IPS DF 19.7 (cell line): Measurements from ENCODE around the gene SFT2D3.

Experiments
- DNase-seq: peaks from one replicate; pipeline ENCODE4 v3.0.0-alpha.2; 2013; ENCODE audit warnings: low read depth, low spot score

SFT2D3 gene

DNA sequence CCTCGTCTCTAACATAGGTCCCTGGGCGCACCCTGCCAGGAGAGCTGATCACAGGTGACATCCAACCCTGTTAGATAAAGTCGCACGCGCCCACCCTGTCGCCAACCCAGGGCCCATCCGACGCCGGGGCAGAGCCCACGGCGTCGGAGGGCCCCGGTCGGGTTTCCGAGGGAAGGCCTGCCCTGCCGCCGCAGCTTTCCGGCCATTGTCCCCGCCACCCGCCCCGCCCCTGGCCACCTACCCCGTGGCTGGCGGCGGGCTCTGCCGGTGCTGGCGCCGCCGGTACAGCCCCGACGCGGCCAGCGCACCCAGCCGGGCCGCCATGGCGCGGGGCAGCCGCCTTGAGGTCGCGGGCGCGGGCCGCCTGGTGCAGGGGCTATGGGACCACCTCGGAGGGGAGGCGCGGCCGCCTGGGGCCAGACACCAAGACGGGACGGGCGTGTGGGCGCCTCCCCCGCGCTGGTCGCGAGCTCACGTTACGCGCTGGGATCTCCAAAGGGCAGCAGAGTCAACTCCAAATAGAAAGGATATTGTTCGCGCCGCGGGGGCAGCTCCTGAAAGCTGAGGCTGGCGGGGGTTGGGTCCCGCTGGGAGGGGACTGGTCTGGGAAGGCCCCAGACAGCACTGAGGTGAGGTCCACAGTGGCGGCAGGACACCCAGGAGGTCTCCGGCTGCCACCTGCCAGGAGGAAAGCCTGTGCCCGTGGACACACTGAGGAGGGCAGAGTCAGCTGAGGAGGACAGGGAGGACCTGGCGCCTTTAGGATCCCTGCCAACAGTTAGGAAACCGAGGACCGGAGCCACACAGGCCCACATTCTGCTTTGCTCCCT is 37.0 kb upstream of the SFT2D3 start:
- DNase-seq, result no peak

DNA sequence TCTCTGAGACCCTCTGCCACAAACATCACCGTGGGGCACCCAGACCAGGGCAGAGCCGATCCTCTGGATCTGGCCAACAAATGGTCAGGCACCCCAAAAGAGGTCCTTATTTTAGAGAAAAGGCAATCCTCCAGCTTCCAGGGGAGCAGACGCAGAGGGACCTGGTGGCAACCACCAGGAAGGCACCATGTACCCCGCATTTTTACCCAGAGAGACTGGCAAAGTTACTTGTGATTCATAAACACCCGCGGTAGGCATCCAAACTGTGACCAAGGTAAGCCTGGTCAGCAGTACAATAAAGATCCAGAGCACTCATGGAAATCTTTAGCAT is 36.4 kb upstream of the SFT2D3 start:
- DNase-seq, result no peak

- no peak for DNase-seq
Observed at GRCh38 chr2:127665267-127665893, 35.9 kb upstream of the SFT2D3 start.

DNA sequence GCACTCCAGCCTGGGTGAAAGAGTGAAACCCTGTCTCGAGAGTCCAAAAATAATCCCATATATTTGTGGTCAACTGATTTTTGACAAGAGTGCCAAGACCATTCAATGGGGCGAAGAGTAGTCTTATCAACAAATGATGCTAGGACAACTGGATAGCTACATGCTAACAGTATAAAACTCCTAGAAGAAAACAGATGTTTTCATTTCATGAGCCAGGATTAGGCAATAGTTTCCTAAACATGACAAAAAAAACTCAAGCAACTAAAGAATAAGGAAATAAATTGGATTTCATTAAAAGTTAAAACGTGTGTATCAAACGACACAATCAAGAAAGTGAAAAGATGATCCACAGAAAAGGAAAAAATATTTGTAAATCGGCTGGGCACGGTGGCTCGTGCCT is 32.2 kb upstream of the SFT2D3 start:
- no peak for DNase-seq

DNA sequence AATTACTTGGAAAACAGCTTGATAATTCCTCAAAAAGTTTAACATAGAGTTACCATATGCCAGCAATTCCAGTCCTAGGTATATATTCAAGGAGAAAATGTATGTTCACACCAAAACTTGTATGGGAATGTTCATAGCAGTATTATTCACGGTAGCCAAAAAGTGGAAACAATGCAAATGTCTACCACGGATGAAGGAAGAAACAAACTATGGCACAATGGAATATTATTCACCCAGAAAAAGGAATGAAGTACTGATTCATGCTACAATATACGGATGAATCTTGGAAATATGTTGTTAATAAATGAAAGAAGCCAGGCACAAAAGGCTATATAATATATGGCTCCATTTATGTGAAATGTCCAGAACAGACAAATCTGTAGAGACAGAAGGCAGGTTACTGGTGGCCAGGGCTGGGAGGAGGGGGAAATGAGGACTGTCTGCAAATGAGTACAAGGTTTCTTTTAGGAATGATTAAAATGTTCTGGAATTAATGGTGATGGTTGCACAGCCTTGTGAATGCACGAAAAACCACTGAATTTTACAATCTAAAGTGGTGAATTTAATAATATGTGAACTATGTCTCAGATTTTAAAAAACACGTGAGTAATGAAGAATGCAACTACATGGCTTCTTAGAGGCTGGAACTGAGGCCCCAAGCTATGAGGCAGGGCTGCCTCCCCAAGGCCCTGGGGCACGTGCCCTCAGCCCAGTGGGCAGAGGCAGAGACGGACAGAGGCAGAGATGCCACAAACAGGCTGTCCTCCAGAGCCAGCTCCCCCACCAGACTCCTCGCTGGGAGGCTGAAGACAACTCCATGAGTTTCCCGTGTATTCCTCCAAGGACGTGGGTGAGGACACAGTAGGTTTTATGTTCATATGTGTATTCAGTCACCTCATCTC is 31.0 kb upstream of the SFT2D3 start:
- no peak for DNase-seq

GRCh38 chr2:127670957-127671290 is 30.4 kb upstream of the SFT2D3 start:
- DNase-seq, result no peak

DNA sequence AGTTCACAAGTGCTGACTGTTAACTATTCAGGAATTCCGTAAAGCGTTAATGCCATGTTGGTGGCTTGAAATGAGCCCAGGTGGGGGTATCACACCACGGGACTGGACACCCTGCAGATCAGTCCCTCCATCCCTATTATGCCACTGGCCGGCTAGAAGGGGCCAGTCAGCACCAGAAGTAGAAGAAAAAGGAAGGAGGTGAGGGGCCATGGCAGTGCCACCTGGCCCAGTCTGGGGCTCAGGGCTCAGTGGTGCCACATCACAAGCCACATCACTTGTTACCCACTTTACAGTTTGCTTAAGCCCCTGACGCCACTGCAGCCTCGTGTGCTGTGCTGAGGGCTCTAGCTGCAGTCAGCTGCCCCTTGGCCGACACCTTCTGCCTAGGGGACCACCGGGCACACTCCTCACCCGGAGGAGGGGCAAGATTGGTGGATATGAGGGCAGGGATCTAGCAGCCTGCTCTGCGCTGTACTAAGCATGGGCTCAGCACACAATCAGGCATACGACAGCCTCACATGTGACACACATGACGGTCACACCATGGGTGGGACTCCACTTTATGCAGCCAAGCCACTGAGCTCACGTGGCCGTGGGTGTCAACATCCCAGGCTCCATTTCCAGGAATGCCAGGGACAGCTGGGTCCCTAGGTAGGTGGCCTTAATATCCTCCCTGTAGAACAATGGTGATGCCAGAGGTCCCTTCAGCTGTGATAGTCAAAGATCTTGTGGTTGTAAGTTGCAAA is 29.6 kb upstream of the SFT2D3 start:
- no peak for DNase-seq

DNA sequence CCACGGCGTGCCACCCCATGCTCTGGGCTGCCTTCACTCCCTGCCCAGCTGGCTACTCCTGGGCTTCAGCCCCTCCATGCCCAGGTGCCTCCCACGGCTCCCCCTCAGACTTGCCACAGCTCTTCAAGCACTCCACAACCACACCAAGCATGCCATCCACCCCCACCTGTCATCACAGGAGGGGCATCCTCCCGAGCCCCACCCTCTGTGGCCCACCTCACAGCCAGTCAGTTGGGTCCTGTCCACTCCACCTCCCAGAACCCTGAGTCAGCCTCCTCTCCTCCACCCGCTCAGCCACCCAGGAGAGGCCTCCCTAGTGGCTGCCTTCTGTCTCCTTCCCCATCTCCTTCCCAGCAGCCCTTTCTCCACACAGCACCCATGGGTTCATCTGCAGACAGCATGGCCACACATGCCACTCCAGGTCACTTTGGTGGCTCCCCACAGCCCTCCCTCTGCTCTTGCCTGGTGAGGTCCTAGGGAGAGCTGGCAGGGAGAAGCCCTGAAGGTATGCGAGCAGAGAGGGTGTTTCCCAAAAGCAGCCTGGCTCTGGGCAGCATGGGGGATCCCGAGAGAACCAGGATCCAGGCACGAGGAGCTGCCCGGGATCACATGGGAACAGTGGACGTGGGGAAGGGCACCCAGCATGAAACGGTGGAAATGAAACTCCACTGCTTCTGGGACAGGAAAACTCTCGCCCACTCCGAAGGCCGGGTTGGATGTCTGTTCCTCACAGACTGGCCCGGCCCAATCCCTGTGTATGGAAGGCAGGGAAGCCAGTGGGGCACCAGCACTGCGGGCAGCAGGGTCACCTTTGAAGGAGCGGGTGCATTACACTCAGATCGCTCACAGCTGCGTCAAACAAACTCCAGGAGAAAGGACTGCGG is 28.7 kb upstream of the SFT2D3 start:
- no peak for DNase-seq

DNA sequence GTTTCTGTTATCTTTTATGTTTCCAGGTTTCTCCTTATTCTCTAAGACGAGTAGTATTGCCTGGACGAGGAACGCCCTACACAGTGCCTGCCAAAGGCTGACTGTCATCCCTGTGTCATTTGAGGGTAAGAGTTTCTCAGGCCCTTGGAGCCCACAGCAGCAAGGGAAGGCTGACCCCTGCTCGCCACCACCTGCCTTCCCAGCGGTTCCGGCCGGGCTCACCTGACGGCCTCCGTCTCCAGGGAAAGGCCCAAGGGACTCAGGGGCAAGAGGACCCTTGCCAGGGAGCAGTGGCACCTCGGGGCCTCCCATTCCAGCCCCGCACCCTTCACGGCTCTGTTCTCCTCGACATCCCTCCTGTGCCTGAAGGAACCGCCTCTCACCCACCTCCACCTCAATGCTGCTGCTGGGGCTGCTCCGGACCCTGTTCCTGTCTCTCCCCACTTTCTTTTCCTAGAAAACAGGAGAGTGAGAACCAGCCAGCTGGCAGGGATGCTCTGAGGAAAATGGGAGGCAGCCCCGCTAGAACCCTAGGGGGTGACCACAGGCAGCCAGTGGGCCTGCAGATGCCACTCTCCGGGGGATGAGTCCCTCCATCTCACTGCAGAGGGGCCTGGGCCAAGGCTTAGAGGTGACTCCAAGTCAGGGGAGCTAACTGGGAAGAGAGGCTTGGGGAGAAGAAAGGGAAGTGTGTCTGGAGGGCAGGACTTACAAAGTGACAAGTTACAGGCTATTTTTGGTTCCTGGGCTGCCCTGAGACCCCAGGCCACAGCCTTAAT is 27.8 kb upstream of the SFT2D3 start:
- no peak for DNase-seq

DNA sequence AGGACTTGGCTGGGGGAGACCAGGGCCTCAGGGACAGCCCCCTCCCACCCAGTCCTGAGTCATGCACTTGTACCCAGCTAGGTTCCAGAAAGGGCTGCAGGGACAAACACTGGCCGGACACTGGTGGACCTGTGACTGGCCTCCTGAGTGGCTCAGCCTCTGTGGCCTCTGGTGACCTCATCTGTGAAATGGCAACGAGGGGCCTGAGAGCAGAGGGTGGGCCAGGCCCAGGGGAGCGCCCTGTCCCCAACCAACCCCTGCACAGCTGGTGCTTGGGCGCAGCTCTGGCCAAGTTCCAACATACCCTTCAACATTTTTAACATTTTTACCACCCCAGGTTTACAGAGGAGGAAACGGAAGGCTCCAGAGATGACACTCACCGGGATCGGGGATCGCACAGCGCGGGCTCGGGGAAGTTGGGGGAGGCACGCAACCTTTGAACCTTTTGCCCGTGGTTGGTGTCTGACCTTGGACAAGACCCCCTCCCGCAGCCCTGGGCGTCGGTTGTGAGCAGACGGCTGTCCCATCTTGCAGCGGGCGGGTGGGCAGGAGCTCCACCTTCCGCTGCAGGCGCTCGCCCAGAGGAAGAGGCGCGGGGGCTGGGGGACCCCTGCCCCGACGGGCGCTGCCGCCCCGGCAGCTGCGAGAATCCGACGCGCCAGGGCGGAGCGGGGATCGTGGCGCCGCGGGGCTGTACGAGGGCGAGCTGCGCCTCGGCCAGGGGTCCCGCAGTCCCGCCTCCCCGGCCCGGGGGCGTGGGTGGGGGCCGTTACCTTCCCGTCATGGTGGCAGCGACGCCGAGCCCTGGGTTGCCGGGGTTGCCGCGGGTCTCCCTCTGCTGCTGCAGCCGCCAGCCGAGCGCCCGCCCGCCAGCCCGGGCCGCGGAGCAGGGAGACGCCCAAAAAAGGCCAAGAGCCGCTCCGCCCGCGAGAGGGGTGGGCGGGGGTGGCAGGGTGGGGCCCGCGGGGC is 26.8 kb upstream of the SFT2D3 start:
- DNase-seq, result no peak

GRCh38 chr2:127675331-127676261 is 25.7 kb upstream of the SFT2D3 start, which contains the start of gene LIMS2:
LIMS2 (minus strand) TSS chr2:127675530; CDS start chr2:127675024, 506 bp downstream.
- DNase-seq, result no peak

- DNase-seq, result no peak
Observed at GRCh38 chr2:127676906-127677305, 24.4 kb upstream of the SFT2D3 start.

GRCh38 chr2:127678531-127678930 is 22.8 kb upstream of the SFT2D3 start:
- DNase-seq, result no peak

DNA sequence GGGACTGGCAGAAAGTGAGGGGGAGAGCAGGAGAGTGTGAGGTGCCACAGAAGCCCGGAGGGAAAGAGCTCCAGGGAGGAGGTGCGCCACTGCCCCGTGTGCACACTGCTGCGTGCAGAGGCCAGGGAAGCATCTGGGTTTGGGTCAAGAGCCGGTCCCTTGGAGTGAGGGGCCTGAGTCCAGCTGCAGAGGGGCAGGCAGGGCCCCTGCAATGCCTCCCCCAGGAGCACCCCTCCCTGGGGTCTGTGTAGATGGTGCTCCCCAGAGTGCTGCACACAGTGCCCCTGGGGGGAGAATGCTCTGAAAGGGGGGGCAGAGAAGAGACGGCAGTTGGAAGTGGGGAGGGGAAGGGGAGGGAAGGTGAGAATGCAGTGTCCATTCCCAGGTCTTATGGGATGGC is 22.3 kb upstream of the SFT2D3 start:
- no peak for DNase-seq

DNA sequence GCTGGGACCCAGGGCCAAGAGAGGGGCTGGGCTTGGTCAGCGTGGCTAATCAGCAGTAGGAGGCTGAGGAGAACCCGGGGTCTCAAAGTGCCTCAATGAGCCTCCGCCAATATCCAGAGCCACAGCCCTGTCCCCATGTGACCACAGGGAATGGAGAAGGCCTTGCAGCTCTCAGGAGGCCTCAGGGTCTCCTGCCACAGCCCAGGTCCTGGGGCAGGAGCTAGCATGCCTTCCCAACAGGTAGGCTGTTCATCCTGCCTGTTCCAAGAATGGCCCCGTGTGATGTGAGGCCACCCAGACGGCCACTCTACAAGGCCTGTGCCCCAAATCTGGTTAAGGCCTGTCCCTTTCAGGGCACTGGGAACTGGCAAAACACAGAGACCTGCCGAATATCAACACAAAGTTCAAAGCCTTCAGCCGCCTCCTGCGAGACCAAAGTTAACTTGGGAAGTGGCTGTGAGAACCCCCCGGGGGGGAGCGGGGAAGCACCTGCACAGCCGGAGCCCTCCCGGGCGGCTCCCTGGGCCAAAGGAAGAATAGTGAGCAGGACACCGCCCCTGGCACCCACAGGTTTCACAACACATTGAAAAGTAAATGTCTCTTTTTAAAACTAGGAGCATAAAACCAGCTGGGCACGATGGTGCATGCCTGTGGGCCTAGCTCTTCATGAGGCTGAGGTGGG is 21.5 kb upstream of the SFT2D3 start:
- DNase-seq, result no peak

- no peak for DNase-seq
Observed at GRCh38 chr2:127680706-127681287, 20.5 kb upstream of the SFT2D3 start.
